H9 (cell line): ENCODE measurements around the gene GALNT12. TPM values are rescaled to one million over a fixed set of nuclear protein-coding genes. Genes with fewer than 3 reads are reported as not detected.

ENCODE experiments used
- DNase-seq: peaks from one replicate; pipeline ENCODE4 v3.0.0-alpha.2; 2017
- H2AFZ ChIP-seq: one replicate; pipeline ENCODE4 v1.6.1; 2013; ENCODE audit warnings: mild to moderate bottlenecking, low read length, control low read depth, moderate library complexity
- H2AK5ac ChIP-seq: 2 replicates; pipeline ENCODE4 v1.6.1; 2013; ENCODE audit warnings: low read length, control low read depth, mixed read lengths; ENCODE audit not compliant: insufficient read length
- H2BK120ac ChIP-seq: one replicate; pipeline ENCODE4 v1.6.1; 2013; ENCODE audit warnings: low read depth, mild to moderate bottlenecking, low read length, control low read depth, inconsistent platforms; ENCODE audit not compliant: poor library complexity, severe bottlenecking
- H2BK12ac ChIP-seq: 2 replicates; pipeline ENCODE4 v1.6.1; 2013; ENCODE audit warnings: low read length, control low read depth, mixed read lengths, low read depth; ENCODE audit not compliant: insufficient read length
- H2BK15ac ChIP-seq: 2 replicates; pipeline ENCODE4 v1.6.1; 2013; ENCODE audit warnings: low read depth, low read length, control low read depth
- H2BK20ac ChIP-seq: one replicate; pipeline ENCODE4 v1.6.1; 2013; ENCODE audit warnings: low read depth, mild to moderate bottlenecking, low read length, control low read depth, inconsistent platforms; ENCODE audit not compliant: poor library complexity, severe bottlenecking
- H2BK5ac ChIP-seq: 2 replicates; pipeline ENCODE4 v1.6.1; 2013; ENCODE audit warnings: low read length, control low read depth, mixed read lengths; ENCODE audit not compliant: insufficient read length
- H3K14ac ChIP-seq: 2 replicates; pipeline ENCODE4 v1.6.1; 2013; ENCODE audit warnings: low read length, control low read depth; ENCODE audit not compliant: insufficient read depth
- H3K18ac ChIP-seq: 2 replicates; pipeline ENCODE4 v1.6.1; 2013; ENCODE audit warnings: low read depth, mild to moderate bottlenecking, mixed read lengths, low read length, control low read depth; ENCODE audit not compliant: insufficient read length
- H3K23ac ChIP-seq: 2 replicates; pipeline ENCODE4 v1.6.1; 2013; ENCODE audit warnings: low read length, control low read depth, mixed read lengths, low read depth; ENCODE audit not compliant: insufficient read length
- H3K23me2 ChIP-seq: 2 replicates; pipeline ENCODE4 v1.6.1; 2013; ENCODE audit warnings: low read depth, mild to moderate bottlenecking, mixed read lengths, low read length, control low read depth; ENCODE audit not compliant: insufficient read length, poor library complexity, severe bottlenecking
- H3K27ac ChIP-seq: 2 replicates; pipeline ENCODE4 v1.5.1; 2013; ENCODE audit warnings: low read length, control low read depth, mixed read lengths, low read depth; ENCODE audit not compliant: insufficient read length
- H3K27me3 ChIP-seq: 2 replicates; pipeline ENCODE4 v1.6.1; 2013; ENCODE audit warnings: low read length, control low read depth, inconsistent platforms; ENCODE audit not compliant: insufficient read depth
- H3K4ac ChIP-seq: 2 replicates; pipeline ENCODE4 v1.6.1; 2013; ENCODE audit warnings: low read depth, mild to moderate bottlenecking, control low read depth, inconsistent platforms, low read length, moderate library complexity
- H3K4me1 ChIP-seq: 2 replicates; pipeline ENCODE4 v1.6.1; 2013; ENCODE audit warnings: low read length, control low read depth, inconsistent platforms; ENCODE audit not compliant: insufficient read depth
- H3K4me2 ChIP-seq: 2 replicates; pipeline ENCODE4 v1.6.1; 2013; ENCODE audit warnings: low read length, control low read depth, mixed read lengths; ENCODE audit not compliant: insufficient read length, insufficient read depth
- H3K56ac ChIP-seq: 2 replicates; pipeline ENCODE4 v1.6.1; 2013; ENCODE audit warnings: low read depth, mild to moderate bottlenecking, mixed read lengths, low read length, control low read depth; ENCODE audit not compliant: insufficient read length
- H3K79me1 ChIP-seq: 2 replicates; pipeline ENCODE4 v1.6.1; 2013; ENCODE audit warnings: low read depth, mild to moderate bottlenecking, moderate library complexity, low read length, control low read depth, inconsistent platforms; ENCODE audit not compliant: insufficient read depth, poor library complexity, severe bottlenecking
- H3K79me2 ChIP-seq: 2 replicates; pipeline ENCODE4 v1.6.1; 2013; ENCODE audit warnings: low read length, control low read depth, inconsistent platforms; ENCODE audit not compliant: insufficient read depth
- H3K9ac ChIP-seq: 2 replicates; pipeline ENCODE4 v1.6.1; 2013; ENCODE audit warnings: low read length, control low read depth, mixed read lengths; ENCODE audit not compliant: insufficient read length; ENCODE audit errors: extremely low read depth
- H3K9me3 ChIP-seq: one replicate; pipeline ENCODE4 v1.6.1; 2013; ENCODE audit warnings: low read depth, low read length, inconsistent platforms; ENCODE audit not compliant: control insufficient read depth
- H3T11ph ChIP-seq: one replicate; pipeline ENCODE4 v1.6.1; 2013; ENCODE audit warnings: mild to moderate bottlenecking, low read length, control low read depth, inconsistent platforms
- H4K20me1 ChIP-seq: one replicate; pipeline ENCODE4 v1.6.1; 2013; ENCODE audit not compliant: control insufficient read depth, insufficient read length, insufficient read depth
- H4K5ac ChIP-seq: 2 replicates; pipeline ENCODE4 v1.6.1; 2013; ENCODE audit warnings: low read depth, mild to moderate bottlenecking, mixed read lengths, low read length, control low read depth; ENCODE audit not compliant: insufficient read length
- H4K8ac ChIP-seq: replicated peaks from 2 replicates; pipeline ENCODE4 v1.6.1; 2013; ENCODE audit warnings: low read length, control low read depth, mixed read lengths, low read depth; ENCODE audit not compliant: insufficient read length
- H4K91ac ChIP-seq: 2 replicates; pipeline ENCODE4 v1.6.1; 2013; ENCODE audit warnings: low read depth, mild to moderate bottlenecking, moderate library complexity, mixed read lengths, low read length, control low read depth; ENCODE audit not compliant: insufficient read length
- H3K27ac Mint-ChIP-seq, 3 experiments: 2 replicates in 2 of 3; 3 replicates in 1 of 3; pipeline ENCODE4 v1.8.0; 2020 to 2021; ENCODE audit warnings: mixed read lengths in 3 of 3, mild to moderate bottlenecking in 1 of 3, moderate library complexity in 1 of 3
- H3K27me3 Mint-ChIP-seq: 2 replicates; pipeline ENCODE4 v1.8.0; 2021; ENCODE audit warnings: low read depth, mild to moderate bottlenecking, moderate library complexity, mixed read lengths
- H3K36me3 Mint-ChIP-seq, 3 experiments: 2 replicates in 2 of 3; 3 replicates in 1 of 3; pipeline ENCODE4 v1.8.0; 2020 to 2021; ENCODE audit warnings: low read depth in 3 of 3, mixed read lengths in 3 of 3; ENCODE audit not compliant: insufficient read depth in 1 of 3
- H3K4me1 Mint-ChIP-seq, 2 experiments: 2 replicates each; pipeline ENCODE4 v1.8.0; 2020; ENCODE audit warnings: mixed read lengths in 2 of 2
- H3K4me3 Mint-ChIP-seq, 2 experiments: 2 replicates in 1 of 2; 3 replicates in 1 of 2; pipeline ENCODE4 v1.8.0; 2020 to 2021; ENCODE audit warnings: mild to moderate bottlenecking in 2 of 2, mixed read lengths in 2 of 2, moderate library complexity in 1 of 2
- H3K9me3 Mint-ChIP-seq, 2 experiments: 2 replicates in 1 of 2; 3 replicates in 1 of 2; pipeline ENCODE4 v1.8.0; 2020; ENCODE audit warnings: mild to moderate bottlenecking in 2 of 2, mixed read lengths in 2 of 2, moderate library complexity in 1 of 2
- WGBS: extraction: QIAGEN DNeasy Blood & Tissue Kit; methylation state at CpG from one replicate; pipeline ENCODE4 v1.1.7; 2013; ENCODE audit warnings: missing lambda C conversion rate, low lambda C conversion rate, mixed read lengths; ENCODE audit not compliant: insufficient read length; ENCODE audit errors: extremely low coverage; 5-methylcytosine and 5-hydroxymethylcytosine counted together
- total RNA-seq: library from RNA; stranded (reverse); gene quantifications from 2 replicates; pipeline ENCODE4 v1.2.1, GENCODE V29; 2021
- TF ChIP-seq, protein P1 (sequence below): fragments of 200-600 bp; sonication (generic); conservative IDR thresholded peaks from 3 replicates; pipeline ENCODE4 v1.8.0; 2021; ENCODE audit warnings: antibody characterized with exemption, mild to moderate bottlenecking

Gene GALNT12
- total RNA-seq, 1 experiment from 2014 or later, result 18.0 TPM

DNA sequence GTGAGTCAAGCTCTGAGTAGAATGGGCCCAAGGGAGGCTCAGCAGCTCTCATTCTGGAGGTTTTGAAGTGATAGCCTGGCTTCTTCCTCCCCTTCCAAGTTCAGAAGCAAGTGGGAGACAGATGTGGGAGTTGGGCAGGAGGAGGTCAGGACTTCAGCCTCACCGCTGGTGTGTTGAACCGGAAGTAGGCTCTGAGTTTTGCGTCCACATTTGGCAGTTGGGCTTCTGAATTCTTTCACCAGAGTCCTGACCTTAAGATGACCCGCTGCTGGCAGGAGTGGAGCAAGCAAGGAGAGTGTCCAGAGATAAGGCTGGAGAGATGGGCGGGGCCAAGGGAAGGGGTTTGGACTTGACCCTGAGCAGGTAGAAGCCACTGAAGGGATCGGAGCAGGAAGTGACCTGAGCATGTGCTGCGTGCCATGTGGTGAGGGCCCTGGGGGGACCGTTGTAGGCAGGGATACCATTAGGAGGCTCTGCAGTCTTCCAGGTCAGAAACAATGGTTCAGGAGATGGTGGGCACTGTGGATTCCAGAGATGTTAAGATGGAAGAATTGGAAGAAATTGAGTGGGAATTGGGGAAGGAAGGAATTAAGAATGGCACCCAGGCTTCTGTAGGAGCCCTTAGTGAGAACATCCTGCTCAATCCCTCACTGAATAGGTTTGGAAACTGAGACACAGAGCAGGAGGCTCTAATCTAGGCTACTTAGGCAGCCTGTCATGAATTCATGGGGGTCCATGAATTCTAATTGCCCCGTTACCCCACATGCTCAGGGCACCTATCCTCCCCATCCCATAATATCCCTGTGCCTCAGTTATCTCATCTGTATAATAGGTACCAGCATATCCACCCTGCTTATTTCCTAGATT, 25.9 kb downstream of the GALNT12 start:
- Histone ChIP-seq H4K91ac (no peak overlapping the region), H3K14ac (no peak overlapping the region), H2BK15ac (no peak overlapping the region), H3T11ph (no peak overlapping the region), H3K4me2 (no peak overlapping the region), H3K79me2 (no peaks in the 10 kb centered on the region), H2BK120ac (no peak overlapping the region), H2AK5ac (no peak overlapping the region), H3K4ac (no peak overlapping the region), H4K5ac (no peak overlapping the region), H3K56ac (no peak overlapping the region), H3K23ac (no peak overlapping the region), H3K27me3 (no peaks in the 10 kb centered on the region), H3K4me1 (no peaks in the 10 kb centered on the region), H2BK20ac (no peak overlapping the region), H3K27ac (no peak overlapping the region), H4K8ac (no peak overlapping the region), H2AFZ (no peak overlapping the region), H4K20me1 (no peaks in the 10 kb centered on the region), H3K9ac (no peak overlapping the region), H3K9me3 (no peaks in the 10 kb centered on the region), H3K79me1 (no peaks in the 10 kb centered on the region), H3K23me2 (no peaks in the 10 kb centered on the region), H2BK12ac (no peak overlapping the region), H3K18ac (no peak overlapping the region), H2BK5ac (no peak overlapping the region)
- H3K4me1 Mint-ChIP-seq, result peaks cover 5 to 6% of the 10 kb centered on the region in 2 experiments
- H3K4me3 Mint-ChIP-seq, result no peak overlapping the region
- H3K9me3 Mint-ChIP-seq, result no peaks in the 10 kb centered on the region
- DNase-seq, result no peak
- H3K27me3 Mint-ChIP-seq, result no peaks in the 10 kb centered on the region
- WGBS, result no CpG with 5 or more reads among the region's 9 CpGs
- peak overlapping the region in 2 of 3 experiments; percentile 42 to 80; a peak in 4 of 7 replicates for H3K27ac Mint-ChIP-seq
- TF ChIP-seq, protein P1, sequence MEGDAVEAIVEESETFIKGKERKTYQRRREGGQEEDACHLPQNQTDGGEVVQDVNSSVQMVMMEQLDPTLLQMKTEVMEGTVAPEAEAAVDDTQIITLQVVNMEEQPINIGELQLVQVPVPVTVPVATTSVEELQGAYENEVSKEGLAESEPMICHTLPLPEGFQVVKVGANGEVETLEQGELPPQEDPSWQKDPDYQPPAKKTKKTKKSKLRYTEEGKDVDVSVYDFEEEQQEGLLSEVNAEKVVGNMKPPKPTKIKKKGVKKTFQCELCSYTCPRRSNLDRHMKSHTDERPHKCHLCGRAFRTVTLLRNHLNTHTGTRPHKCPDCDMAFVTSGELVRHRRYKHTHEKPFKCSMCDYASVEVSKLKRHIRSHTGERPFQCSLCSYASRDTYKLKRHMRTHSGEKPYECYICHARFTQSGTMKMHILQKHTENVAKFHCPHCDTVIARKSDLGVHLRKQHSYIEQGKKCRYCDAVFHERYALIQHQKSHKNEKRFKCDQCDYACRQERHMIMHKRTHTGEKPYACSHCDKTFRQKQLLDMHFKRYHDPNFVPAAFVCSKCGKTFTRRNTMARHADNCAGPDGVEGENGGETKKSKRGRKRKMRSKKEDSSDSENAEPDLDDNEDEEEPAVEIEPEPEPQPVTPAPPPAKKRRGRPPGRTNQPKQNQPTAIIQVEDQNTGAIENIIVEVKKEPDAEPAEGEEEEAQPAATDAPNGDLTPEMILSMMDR, result no peak
- H3K36me3 Mint-ChIP-seq, result peaks cover 2 to 45% (median 17%) of the 10 kb centered on the region in 3 experiments; a peak in 6 of 7 replicates
